ENCODE measurements around the gene OGFR.

The OGFR gene

DNA sequence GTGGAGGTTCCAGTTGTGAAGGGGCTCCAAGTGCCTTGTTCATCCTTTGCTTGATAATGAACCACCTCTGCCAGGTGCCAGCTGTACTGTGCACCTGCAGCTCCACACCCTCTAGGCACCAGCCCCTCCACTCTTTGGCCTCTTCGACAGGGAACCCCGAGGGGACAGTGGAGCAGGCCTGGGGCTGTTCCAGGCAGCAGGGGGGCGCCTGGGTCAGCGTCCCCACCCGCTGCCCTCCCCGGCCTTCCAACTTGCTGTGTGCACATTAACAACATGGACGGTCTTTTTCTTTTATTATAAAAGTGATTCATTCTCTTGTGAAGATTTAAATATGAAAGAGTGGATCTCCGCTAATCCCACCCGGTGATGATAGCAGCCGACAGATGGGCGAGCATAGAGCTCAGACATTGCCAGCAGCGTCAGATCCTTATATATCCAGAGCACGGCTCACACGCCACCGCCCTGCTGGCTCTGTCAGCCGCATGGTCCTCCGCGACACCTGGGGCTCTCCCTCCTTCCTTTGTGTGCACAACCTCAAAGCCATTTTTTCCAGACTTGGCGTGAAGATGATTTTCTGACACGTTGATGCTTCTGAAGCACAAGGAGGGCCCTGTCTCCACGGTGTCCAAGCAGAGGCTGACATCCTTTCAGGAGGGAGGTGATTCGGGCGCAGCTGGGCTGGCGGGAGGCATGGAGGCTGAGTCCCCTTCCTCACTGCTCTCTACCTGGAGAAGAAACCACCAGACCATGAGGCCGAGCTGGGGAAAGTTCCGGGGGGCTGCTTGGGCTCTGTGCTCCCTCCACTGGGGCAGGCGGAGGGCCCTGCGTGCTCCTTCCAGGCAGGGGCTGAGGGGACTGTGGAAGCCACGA lies 30.6 kb upstream of the OGFR start:
- H3K27me3 ChIP-seq (replicated peaks; ENCODE audit: control insufficient read depth, insufficient read depth, low read length), result no peaks in the 10 kb centered on the region; the same call in none of the 2 replicates
- TF ChIP-seq, protein P1, sequence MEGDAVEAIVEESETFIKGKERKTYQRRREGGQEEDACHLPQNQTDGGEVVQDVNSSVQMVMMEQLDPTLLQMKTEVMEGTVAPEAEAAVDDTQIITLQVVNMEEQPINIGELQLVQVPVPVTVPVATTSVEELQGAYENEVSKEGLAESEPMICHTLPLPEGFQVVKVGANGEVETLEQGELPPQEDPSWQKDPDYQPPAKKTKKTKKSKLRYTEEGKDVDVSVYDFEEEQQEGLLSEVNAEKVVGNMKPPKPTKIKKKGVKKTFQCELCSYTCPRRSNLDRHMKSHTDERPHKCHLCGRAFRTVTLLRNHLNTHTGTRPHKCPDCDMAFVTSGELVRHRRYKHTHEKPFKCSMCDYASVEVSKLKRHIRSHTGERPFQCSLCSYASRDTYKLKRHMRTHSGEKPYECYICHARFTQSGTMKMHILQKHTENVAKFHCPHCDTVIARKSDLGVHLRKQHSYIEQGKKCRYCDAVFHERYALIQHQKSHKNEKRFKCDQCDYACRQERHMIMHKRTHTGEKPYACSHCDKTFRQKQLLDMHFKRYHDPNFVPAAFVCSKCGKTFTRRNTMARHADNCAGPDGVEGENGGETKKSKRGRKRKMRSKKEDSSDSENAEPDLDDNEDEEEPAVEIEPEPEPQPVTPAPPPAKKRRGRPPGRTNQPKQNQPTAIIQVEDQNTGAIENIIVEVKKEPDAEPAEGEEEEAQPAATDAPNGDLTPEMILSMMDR (IDR thresholded peaks at IDR 0.05; ENCODE audit: insufficient read depth, low read length, poor library complexity, severe bottlenecking), result no peak
- H3K4me3 ChIP-seq (replicated peaks; ENCODE audit: low read depth, low read length), result no peak overlapping the region
- no peaks in the 10 kb centered on the region for H3K36me3 ChIP-seq (ENCODE audit: control insufficient read depth, insufficient read depth, low read length)
- DNase-seq (ENCODE audit: extremely low read depth, insufficient read length), result no peak

- TF ChIP-seq, protein P1 (IDR thresholded peaks at IDR 0.05; ENCODE audit: insufficient read depth, low read length, poor library complexity, severe bottlenecking), result no peak
- no peak for DNase-seq (ENCODE audit: extremely low read depth, insufficient read length)
These were observed 29.9 kb upstream of the OGFR start for GRCh38 chr20:62774762-62775161.

GRCh38 chr20:62775206-62775605 lies 29.4 kb upstream of the OGFR start:
- H3K4me3 ChIP-seq (replicated peaks; ENCODE audit: low read depth, low read length), result no peak overlapping the region
- TF ChIP-seq, protein P1 (IDR thresholded peaks at IDR 0.05; ENCODE audit: insufficient read depth, low read length, poor library complexity, severe bottlenecking), result no peak

More at GRCh38 chr20:62774762-62775161, 29.9 kb upstream of the OGFR start:
- Histone ChIP-seq H3K27me3 (replicated peaks; ENCODE audit: control insufficient read depth, insufficient read depth, low read length) (no peaks in the 10 kb centered on the region; the same call in 1 of the 2 replicates), H3K4me3 (replicated peaks; ENCODE audit: low read depth, low read length) (no peak overlapping the region), H3K36me3 (ENCODE audit: control insufficient read depth, insufficient read depth, low read length) (no peaks in the 10 kb centered on the region)

DNA sequence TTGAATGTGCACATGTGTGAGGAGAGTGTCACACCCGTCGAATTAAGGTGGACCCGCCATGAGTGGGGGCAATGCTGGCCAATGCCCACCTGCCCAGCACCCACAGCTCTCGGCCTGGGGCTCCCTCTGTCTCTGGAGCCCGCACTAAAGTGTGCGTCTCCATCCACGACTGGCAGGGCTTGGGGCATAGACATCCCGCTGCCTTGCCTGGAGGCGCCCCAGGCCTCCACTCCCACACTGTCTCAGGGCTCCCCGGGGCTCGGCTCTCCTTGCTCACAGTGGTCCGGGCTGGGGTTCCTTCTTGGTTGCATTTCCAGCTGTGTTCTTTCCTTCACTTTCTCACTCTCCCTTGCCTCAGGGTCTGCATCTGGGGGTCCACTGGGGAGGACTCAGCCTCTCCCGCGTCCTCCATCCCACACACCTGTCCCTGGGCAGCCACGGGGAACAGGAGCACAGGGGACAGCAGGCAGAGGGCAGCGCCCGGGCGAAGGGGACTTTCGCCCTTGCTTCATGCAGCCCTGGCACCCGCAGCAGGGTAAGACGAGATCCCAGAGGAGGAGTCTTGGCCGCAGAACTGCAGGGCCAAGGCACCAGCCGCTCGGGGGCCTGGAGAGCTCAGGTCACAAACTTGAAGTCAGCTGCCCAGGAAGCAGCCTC lies 28.5 kb upstream of the OGFR start:
- TF ChIP-seq, protein P1 (IDR thresholded peaks at IDR 0.05; ENCODE audit: insufficient read depth, low read length, poor library complexity, severe bottlenecking), result no peak
- no peak for DNase-seq (ENCODE audit: extremely low read depth, insufficient read length)
- Histone ChIP-seq H3K4me3 (replicated peaks; ENCODE audit: low read depth, low read length) (no peak overlapping the region), H3K27me3 (replicated peaks; ENCODE audit: control insufficient read depth, insufficient read depth, low read length) (no peaks in the 10 kb centered on the region; the same call in 1 of the 2 replicates), H3K36me3 (ENCODE audit: control insufficient read depth, insufficient read depth, low read length) (no peaks in the 10 kb centered on the region)

More at GRCh38 chr20:62775206-62775605, 29.4 kb upstream of the OGFR start:
- H3K36me3 ChIP-seq (ENCODE audit: control insufficient read depth, insufficient read depth, low read length), result no peaks in the 10 kb centered on the region
- H3K27me3 ChIP-seq (replicated peaks; ENCODE audit: control insufficient read depth, insufficient read depth, low read length), result no peaks in the 10 kb centered on the region; the same call in 1 of the 2 replicates
- no peak for DNase-seq (ENCODE audit: extremely low read depth, insufficient read length)

GRCh38 chr20:62776692-62777527 lies 27.7 kb upstream of the OGFR start:
- peak; percentile 58 for DNase-seq (ENCODE audit: extremely low read depth, insufficient read length)
- no peaks in the 10 kb centered on the region; the same call in 1 of the 2 replicates for H3K27me3 ChIP-seq (replicated peaks; ENCODE audit: control insufficient read depth, insufficient read depth, low read length)
- TF ChIP-seq, protein P1 (IDR thresholded peaks at IDR 0.05; ENCODE audit: insufficient read depth, low read length, poor library complexity, severe bottlenecking), result no peak
- no peak overlapping the region for H3K4me3 ChIP-seq (replicated peaks; ENCODE audit: low read depth, low read length)
- H3K36me3 ChIP-seq (ENCODE audit: control insufficient read depth, insufficient read depth, low read length), result no peaks in the 10 kb centered on the region
